ENCODE results near the gene PLCG2. TPM values are rescaled to one million over a fixed set of nuclear protein-coding genes. Genes with fewer than 3 reads are reported as not detected.

PLCG2 gene
- polyA plus RNA-seq (2013) = 22.2 TPM

GRCh38 chr16:81778861-81779535 is at the start of gene PLCG2:
Gene PLCG2, plus strand, starts transcription at chr16:81779291. Its CDS starts 6,699 bp downstream, at chr16:81785990.
- ChIA-PET POLR2A (interaction anchor here (0.6 to 0.9 kb wide), 2 partner anchors 27 to 44 kb away, joined by 3 to 4 read pairs; no protein-coding TSS in a partner anchor), CTCF (interaction anchor here (0.9 to 5.3 kb wide), 15 partner anchors 9 to 107 kb away, joined by 3 to 20 read pairs (median 3); no protein-coding TSS in a partner anchor)
- peak within 1 kb of the TSS; percentile 68 to 91 (median 84) for H3K4me3 ChIP-seq (ENCODE audit: control insufficient read depth in 1 of 7, extremely low read depth in 1 of 7, insufficient read depth in 4 of 7, low read depth in 2 of 7, low read length in 6 of 7)
- WGBS (ENCODE audit: insufficient coverage) = under 1% methylated on average over 57 of the region's 78 CpGs
- no peaks in the 10 kb centered on the region for H3K9me3 ChIP-seq (ENCODE audit: control extremely low read depth in 1 of 5, control insufficient read depth in 4 of 5, insufficient read depth in 2 of 5, low read depth in 1 of 5, low read length in 4 of 5)
- no peaks in the 10 kb centered on the region for H3K27me3 ChIP-seq (replicated peaks in 2 of 5; ENCODE audit: control insufficient read depth in 4 of 5, insufficient read depth in 5 of 5, low read length in 4 of 5)
- peak; percentile 62 to 85 (median 81) for DNase-seq
- H3K27ac ChIP-seq (ENCODE audit: insufficient read depth in 1 of 2, low read depth in 1 of 2, low read length in 2 of 2, poor library complexity in 1 of 2, severe bottlenecking in 2 of 2) = peak within 1 kb of the TSS in 1 of 2 experiments; percentile 61
- H3K4me1 ChIP-seq (ENCODE audit: control extremely low read depth in 1 of 4, control insufficient read depth in 4 of 4, insufficient read depth in 4 of 4, low read length in 3 of 4) = peaks cover 10 to 63% (median 39%) of the 10 kb centered on the region in 4 experiments
- H3K36me3 ChIP-seq (ENCODE audit: control insufficient read depth in 4 of 4, insufficient read depth in 4 of 4, low read length in 3 of 4) = peaks cover 0 to 3% (median 0%) of the 10 kb centered on the region in 4 experiments

- H3K27me3 ChIP-seq (replicated peaks in 2 of 5; ENCODE audit: control insufficient read depth in 4 of 5, insufficient read depth in 5 of 5, low read length in 4 of 5) = no peaks in the 10 kb centered on the region
- ChIA-PET CTCF (interaction anchor here (0.8 to 2.4 kb wide), 15 partner anchors 15 to 366 kb away, joined by 3 to 10 read pairs (median 5); no protein-coding TSS in a partner anchor), POLR2A (no interaction called here)
- H3K27ac ChIP-seq (ENCODE audit: insufficient read depth in 1 of 2, low read depth in 1 of 2, low read length in 2 of 2, poor library complexity in 1 of 2, severe bottlenecking in 2 of 2) = no peak overlapping the region
- H3K4me3 ChIP-seq (ENCODE audit: control insufficient read depth in 1 of 7, extremely low read depth in 1 of 7, insufficient read depth in 4 of 7, low read depth in 2 of 7, low read length in 6 of 7) = no peak overlapping the region
- peaks cover 0 to 12% (median 10%) of the 10 kb centered on the region in 4 experiments for H3K4me1 ChIP-seq (ENCODE audit: control extremely low read depth in 1 of 4, control insufficient read depth in 4 of 4, insufficient read depth in 4 of 4, low read length in 3 of 4)
- WGBS (ENCODE audit: insufficient coverage) = 80% methylated on average over 12 of the region's 16 CpGs
- H3K9me3 ChIP-seq (ENCODE audit: control extremely low read depth in 1 of 5, control insufficient read depth in 4 of 5, insufficient read depth in 2 of 5, low read depth in 1 of 5, low read length in 4 of 5) = no peaks in the 10 kb centered on the region
- DNase-seq = peak in 1 of 3 donors; percentile 28
- no peaks in the 10 kb centered on the region for H3K36me3 ChIP-seq (ENCODE audit: control insufficient read depth in 4 of 4, insufficient read depth in 4 of 4, low read length in 3 of 4)
These were observed 49.6 kb upstream of the PLCG2 start for GRCh38 chr16:81729451-81729850.

DNA sequence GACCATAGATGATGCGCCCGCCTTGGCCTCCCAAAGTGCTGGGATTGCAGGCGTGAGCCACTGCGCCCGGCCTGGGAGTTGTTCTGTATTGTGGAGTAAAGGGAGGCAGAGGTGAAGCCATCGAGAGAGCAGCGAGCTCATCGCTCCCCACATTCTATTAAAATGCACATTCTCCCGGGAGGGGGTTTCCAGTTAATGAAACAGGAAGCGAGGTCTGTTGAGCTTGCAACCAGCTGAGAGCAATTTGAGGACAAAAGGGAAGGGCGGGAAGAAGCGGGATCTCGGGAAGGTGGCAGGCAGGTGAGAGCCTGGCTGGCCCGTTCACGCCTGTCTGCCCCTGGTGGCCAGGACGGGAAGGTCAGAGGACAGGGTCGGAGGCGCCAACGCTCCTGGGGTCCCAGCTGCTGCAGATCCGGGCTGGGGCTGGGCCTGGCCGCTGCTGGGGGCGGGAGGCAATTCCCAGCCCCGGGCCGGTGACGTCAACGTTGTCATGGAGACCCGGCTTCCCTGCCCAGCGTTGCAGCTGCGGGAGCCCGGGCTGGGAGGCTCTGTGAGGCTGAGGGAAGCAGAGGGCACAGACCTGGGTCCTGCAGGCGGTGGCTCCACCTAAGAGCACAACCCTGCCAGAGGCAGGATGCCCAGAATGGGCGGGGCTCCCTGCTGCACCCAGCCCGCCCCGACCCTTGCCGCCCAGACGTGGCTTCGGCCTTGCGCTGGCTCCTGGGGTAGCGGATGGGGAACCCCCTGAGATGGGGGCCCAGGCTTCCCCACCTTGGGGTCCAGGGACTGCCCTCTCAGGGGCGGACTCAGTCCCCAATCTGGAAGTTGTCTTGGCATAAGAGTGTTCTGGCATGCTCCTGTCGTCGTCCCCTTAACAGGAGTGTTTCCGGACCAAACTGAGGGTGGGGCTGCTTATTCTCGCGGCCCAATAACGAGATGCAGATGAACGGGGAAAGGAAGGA is 48.7 kb upstream of the PLCG2 start:
- Histone ChIP-seq H3K27me3 (replicated peaks in 2 of 5; ENCODE audit: control insufficient read depth in 4 of 5, insufficient read depth in 5 of 5, low read length in 4 of 5) (no peaks in the 10 kb centered on the region), H3K36me3 (ENCODE audit: control insufficient read depth in 4 of 4, insufficient read depth in 4 of 4, low read length in 3 of 4) (no peaks in the 10 kb centered on the region), H3K4me1 (ENCODE audit: control extremely low read depth in 1 of 4, control insufficient read depth in 4 of 4, insufficient read depth in 4 of 4, low read length in 3 of 4) (peaks cover 0 to 12% (median 10%) of the 10 kb centered on the region in 4 experiments), H3K9me3 (ENCODE audit: control extremely low read depth in 1 of 5, control insufficient read depth in 4 of 5, insufficient read depth in 2 of 5, low read depth in 1 of 5, low read length in 4 of 5) (no peaks in the 10 kb centered on the region), H3K4me3 (ENCODE audit: control insufficient read depth in 1 of 7, extremely low read depth in 1 of 7, insufficient read depth in 4 of 7, low read depth in 2 of 7, low read length in 6 of 7) (peak overlapping the region in 6 of 7 experiments; percentile 29 to 73 (median 52)), H3K27ac (ENCODE audit: insufficient read depth in 1 of 2, low read depth in 1 of 2, low read length in 2 of 2, poor library complexity in 1 of 2, severe bottlenecking in 2 of 2) (no peak overlapping the region)
- ChIA-PET CTCF (interaction anchor here (0.7 to 2.4 kb wide), 19 partner anchors 14 to 366 kb away, joined by 3 to 10 read pairs (median 5); no protein-coding TSS in a partner anchor), POLR2A (interaction anchor here (0.7 to 1.2 kb wide), 2 partner anchors 351 to 382 kb away, joined by 3 to 5 read pairs; no protein-coding TSS in a partner anchor)
- WGBS (ENCODE audit: insufficient coverage) = 3% methylated on average over 28 of the region's 47 CpGs
- DNase-seq = peak; percentile 55 to 76 (median 75)

DNA sequence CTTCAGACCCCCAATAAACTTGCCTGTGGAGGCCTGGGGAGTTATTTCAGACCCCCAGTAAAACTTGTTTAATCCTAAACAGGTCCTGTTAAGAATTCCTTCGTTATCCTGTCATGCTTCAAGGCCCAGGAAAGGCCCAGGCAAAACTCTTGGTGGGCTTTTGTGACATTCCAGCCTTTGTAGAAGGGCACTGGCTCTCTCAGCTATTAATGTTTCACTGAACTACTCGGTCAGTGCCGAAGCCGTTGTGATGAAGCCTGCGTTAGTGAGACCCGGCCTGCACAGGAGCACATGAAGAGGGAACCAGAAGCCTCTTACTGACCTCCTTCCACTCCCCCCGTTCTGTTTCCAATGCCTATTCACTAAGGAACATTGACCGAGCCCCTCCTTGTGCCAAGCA is 47.4 kb upstream of the PLCG2 start:
- H3K36me3 ChIP-seq (ENCODE audit: control insufficient read depth in 4 of 4, insufficient read depth in 4 of 4, low read length in 3 of 4) = no peaks in the 10 kb centered on the region
- no peak overlapping the region for H3K4me3 ChIP-seq (ENCODE audit: control insufficient read depth in 1 of 7, extremely low read depth in 1 of 7, insufficient read depth in 4 of 7, low read depth in 2 of 7, low read length in 6 of 7)
- no peaks in the 10 kb centered on the region for H3K9me3 ChIP-seq (ENCODE audit: control extremely low read depth in 1 of 5, control insufficient read depth in 4 of 5, insufficient read depth in 2 of 5, low read depth in 1 of 5, low read length in 4 of 5)
- no peaks in the 10 kb centered on the region for H3K27me3 ChIP-seq (replicated peaks in 2 of 5; ENCODE audit: control insufficient read depth in 4 of 5, insufficient read depth in 5 of 5, low read length in 4 of 5)
- no peak for DNase-seq
- 85% methylated on average over 8 of the region's 8 CpGs for WGBS (ENCODE audit: insufficient coverage)
- peaks cover 0 to 12% (median 10%) of the 10 kb centered on the region in 4 experiments for H3K4me1 ChIP-seq (ENCODE audit: control extremely low read depth in 1 of 4, control insufficient read depth in 4 of 4, insufficient read depth in 4 of 4, low read length in 3 of 4)
- no peak overlapping the region for H3K27ac ChIP-seq (ENCODE audit: insufficient read depth in 1 of 2, low read depth in 1 of 2, low read length in 2 of 2, poor library complexity in 1 of 2, severe bottlenecking in 2 of 2)
- POLR2A ChIA-PET = no interaction called here
- CTCF ChIA-PET = interaction anchor here (0.6 to 2.4 kb wide), 3 partner anchors 35 to 363 kb away, joined by 3 to 10 read pairs (median 3); no protein-coding TSS in a partner anchor

DNA sequence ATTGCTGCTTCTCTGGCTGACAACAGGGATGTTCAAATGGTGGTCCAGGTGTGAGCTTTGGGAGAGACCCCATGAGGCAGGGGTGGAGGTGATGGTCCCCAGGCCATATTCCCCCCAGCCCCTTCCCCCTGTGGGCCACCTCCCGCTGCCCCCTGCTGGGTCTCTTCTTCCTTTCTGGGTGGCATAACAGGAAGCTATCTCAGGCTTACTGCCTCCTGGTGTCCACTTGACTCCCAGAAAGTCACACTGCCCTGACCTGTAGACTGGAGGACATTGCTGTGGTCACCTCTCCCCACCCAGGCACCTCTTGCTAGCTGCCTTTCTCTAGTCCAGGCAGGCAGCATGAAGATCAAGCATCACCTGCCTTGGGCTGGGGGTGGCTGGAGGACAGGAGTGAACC is 46.4 kb upstream of the PLCG2 start:
- no peak overlapping the region for H3K4me3 ChIP-seq (ENCODE audit: control insufficient read depth in 1 of 7, extremely low read depth in 1 of 7, insufficient read depth in 4 of 7, low read depth in 2 of 7, low read length in 6 of 7)
- H3K4me1 ChIP-seq (ENCODE audit: control extremely low read depth in 1 of 4, control insufficient read depth in 4 of 4, insufficient read depth in 4 of 4, low read length in 3 of 4) = peaks cover 0 to 16% (median 12%) of the 10 kb centered on the region in 4 experiments
- DNase-seq = no peak
- no peaks in the 10 kb centered on the region for H3K9me3 ChIP-seq (ENCODE audit: control extremely low read depth in 1 of 5, control insufficient read depth in 4 of 5, insufficient read depth in 2 of 5, low read depth in 1 of 5, low read length in 4 of 5)
- 75% methylated on average over 1 of the region's 1 CpG for WGBS (ENCODE audit: insufficient coverage)
- no peaks in the 10 kb centered on the region for H3K27me3 ChIP-seq (replicated peaks in 2 of 5; ENCODE audit: control insufficient read depth in 4 of 5, insufficient read depth in 5 of 5, low read length in 4 of 5)
- H3K36me3 ChIP-seq (ENCODE audit: control insufficient read depth in 4 of 4, insufficient read depth in 4 of 4, low read length in 3 of 4) = no peaks in the 10 kb centered on the region
- POLR2A ChIA-PET = no interaction called here
- CTCF ChIA-PET = interaction anchor here (0.9 to 1.2 kb wide), 3 partner anchors 109 to 329 kb away, joined by 3 to 6 read pairs (median 6); no protein-coding TSS in a partner anchor
- no peak overlapping the region for H3K27ac ChIP-seq (ENCODE audit: insufficient read depth in 1 of 2, low read depth in 1 of 2, low read length in 2 of 2, poor library complexity in 1 of 2, severe bottlenecking in 2 of 2)

- no peak overlapping the region for H3K4me3 ChIP-seq (ENCODE audit: control insufficient read depth in 1 of 7, extremely low read depth in 1 of 7, insufficient read depth in 4 of 7, low read depth in 2 of 7, low read length in 6 of 7)
- no peak for DNase-seq
- H3K27me3 ChIP-seq (replicated peaks in 2 of 5; ENCODE audit: control insufficient read depth in 4 of 5, insufficient read depth in 5 of 5, low read length in 4 of 5) = no peaks in the 10 kb centered on the region
- no peak overlapping the region for H3K27ac ChIP-seq (ENCODE audit: insufficient read depth in 1 of 2, low read depth in 1 of 2, low read length in 2 of 2, poor library complexity in 1 of 2, severe bottlenecking in 2 of 2)
- 100% methylated on average over 1 of the region's 1 CpG for WGBS (ENCODE audit: insufficient coverage)
- H3K9me3 ChIP-seq (ENCODE audit: control extremely low read depth in 1 of 5, control insufficient read depth in 4 of 5, insufficient read depth in 2 of 5, low read depth in 1 of 5, low read length in 4 of 5) = no peaks in the 10 kb centered on the region
- H3K4me1 ChIP-seq (ENCODE audit: control extremely low read depth in 1 of 4, control insufficient read depth in 4 of 4, insufficient read depth in 4 of 4, low read length in 3 of 4) = peaks cover 2 to 22% (median 18%) of the 10 kb centered on the region in 4 experiments
- CTCF ChIA-PET = interaction anchor here (0.7 to 11.9 kb wide), 3 partner anchors 20 to 329 kb away, joined by 3 to 141 read pairs (median 6); no protein-coding TSS in a partner anchor
- no peaks in the 10 kb centered on the region for H3K36me3 ChIP-seq (ENCODE audit: control insufficient read depth in 4 of 4, insufficient read depth in 4 of 4, low read length in 3 of 4)
- POLR2A ChIA-PET = no interaction called here
These were observed 45.8 kb upstream of the PLCG2 start for GRCh38 chr16:81733295-81733694.

Data from common myeloid progenitor, CD34-positive (primary cell).